Upper lobe of left lung (tissue), 6 donors: ENCODE data around the gene BSN. TPM values are rescaled to one million over a fixed set of nuclear protein-coding genes. Genes with fewer than 3 reads are reported as not detected.

Experiments
- ATAC-seq, 2 donors: fragments of 200-7000 bp; cut with Tn5 transposase; one replicate each; pipeline ENCODE4 v1.9.1; 2022; ENCODE audit warnings: mild to moderate bottlenecking in 2 of 2, moderate library complexity in 2 of 2; ENCODE audit not compliant: low FRiP score in 2 of 2
- DNase-seq, 2 donors: peaks; one replicate each; pipeline ENCODE4 v3.0.0-alpha.2; 2019 to 2020
- H3K27ac ChIP-seq, 4 donors: fragments of 200-600 bp; sonication (generic); one replicate each; pipeline ENCODE4 v1.5.1; 2016 to 2019
- H3K27me3 ChIP-seq, 4 donors: fragments of 200-600 bp; sonication (generic); one replicate each; pipeline ENCODE4 v1.5.1; 2017 to 2019
- H3K36me3 ChIP-seq, 4 donors: fragments of 200-600 bp; sonication (generic); one replicate each; pipeline ENCODE4 v1.5.1; 2016 to 2019
- H3K4me1 ChIP-seq, 4 donors: fragments of 200-600 bp; sonication (generic); one replicate each; pipeline ENCODE4 v1.5.1; 2018 to 2019
- H3K4me3 ChIP-seq, 4 donors: fragments of 200-600 bp; sonication (generic); one replicate each; pipeline ENCODE4 v1.5.1; 2017 to 2019; ENCODE audit warnings: mild to moderate bottlenecking in 2 of 4, moderate library complexity in 1 of 4
- H3K9me3 ChIP-seq, 4 donors: fragments of 200-600 bp; sonication (generic); one replicate each; pipeline ENCODE4 v1.5.1; 2018 to 2019
- CTCF ChIP-seq, 6 experiments: fragments of 450-650 bp in 4 of 6; fragments of 200-600 bp in 2 of 6; sonication (generic) in 2 of 6; IDR thresholded peaks; one replicate each; pipeline ENCODE4 v1.5.1; 2016 to 2019; ENCODE audit warnings: antibody characterized with exemption in 6 of 6
- EP300 ChIP-seq, 4 donors: sonication (generic); formaldehyde crosslinking; IDR thresholded peaks; one replicate each; pipeline ENCODE4 v1.5.1; 2017; ENCODE audit warnings: antibody characterized with exemption in 4 of 4, control low read depth in 2 of 4
- POLR2A ChIP-seq, 4 donors: fragments of 450-650 bp; IDR thresholded peaks; one replicate each; pipeline ENCODE4 v1.5.1; 2016 to 2017; ENCODE audit warnings: antibody characterized with exemption in 4 of 4, mild to moderate bottlenecking in 2 of 4
- POLR2AphosphoS5 ChIP-seq, 2 donors: sonication (generic); formaldehyde crosslinking; IDR thresholded peaks; one replicate each; pipeline ENCODE4 v1.5.1; 2017; ENCODE audit warnings: antibody characterized with exemption in 2 of 2
- WGBS, 2 donors: methylation state at CpG; one replicate each; pipeline ENCODE4 v1.1.5; 2017 to 2018; 5-methylcytosine and 5-hydroxymethylcytosine counted together
- total RNA-seq, 6 donors: library from RNA; depleted of rRNA in 4 of 6; stranded (reverse); fragments of >200 nt in 4 of 6; gene quantifications; one replicate each; pipeline versions ENCODE4 v1.1.0 to v1.2.1, GENCODE V29; 2016 to 2021
- donor health status: DM: no; HTN: no; CAD: no; lungs with moderate emphysema.
- donor health status: DM: no; HTN: yes; CAD: no; lungs with severe emphysema.

Gene BSN
- total RNA-seq, 6 donors from 2014 or later = 0.39 to 1.1 (median 0.72) TPM

- WGBS, 2 donors = 5 to 11% methylated on average over 22 to 31 of the region's 34 CpGs
- TF ChIP-seq POLR2AphosphoS5 (IDR thresholded peaks at IDR 0.05) (no peak), EP300 (IDR thresholded peaks at IDR 0.05) (no peak), CTCF (IDR thresholded peaks at IDR 0.05) (peak in 2 of 6 experiments; percentile 6 to 48), POLR2A (IDR thresholded peaks at IDR 0.05) (peak in 1 of 4 donors; percentile 6)
- H3K4me3 ChIP-seq = peak overlapping the region; percentile 75 to 99 (median 84)
- no peaks in the 10 kb centered on the region for H3K9me3 ChIP-seq
- H3K27me3 ChIP-seq = no peaks in the 10 kb centered on the region
- peaks cover 14 to 26% (median 16%) of the 10 kb centered on the region in 4 donors for H3K4me1 ChIP-seq
- ATAC-seq (peak; percentile 1 to 51), DNase-seq (no peak)
- peak overlapping the region; percentile 90 to 96 (median 94) for H3K27ac ChIP-seq
- peaks cover 12 to 40% (median 32%) of the 10 kb centered on the region in 4 donors for H3K36me3 ChIP-seq
Measured at GRCh38 chr3:49674497-49674983, 120.3 kb downstream of the BSN start.

- H3K9me3 ChIP-seq = no peaks in the 10 kb centered on the region
- H3K36me3 ChIP-seq = peaks cover 20 to 54% (median 43%) of the 10 kb centered on the region in 4 donors
- H3K27me3 ChIP-seq = no peaks in the 10 kb centered on the region
- TF ChIP-seq POLR2AphosphoS5 (IDR thresholded peaks at IDR 0.05) (no peak), POLR2A (IDR thresholded peaks at IDR 0.05) (no peak), EP300 (IDR thresholded peaks at IDR 0.05) (no peak), CTCF (IDR thresholded peaks at IDR 0.05) (no peak)
- peaks cover 14 to 26% (median 16%) of the 10 kb centered on the region in 4 donors for H3K4me1 ChIP-seq
- H3K4me3 ChIP-seq = no peak overlapping the region
- no peak for ATAC-seq
- WGBS, 2 donors = 95 to 96% methylated on average over 7 to 9 of the region's 11 CpGs
- DNase-seq = no peak
- H3K27ac ChIP-seq = no peak overlapping the region
Measured at GRCh38 chr3:49675912-49676311, 121.6 kb downstream of the BSN start.

GRCh38 chr3:49680493-49681231 lies 126.4 kb downstream of the BSN start:
- no peak for TF ChIP-seq CTCF (IDR thresholded peaks at IDR 0.05)
- DNase-seq (no peak), ATAC-seq (no peak)
- Histone ChIP-seq H3K27me3 (no peaks in the 10 kb centered on the region), H3K4me1 (peaks cover 0 to 9% (median 0%) of the 10 kb centered on the region in 4 donors), H3K27ac (no peak overlapping the region), H3K4me3 (no peak overlapping the region), H3K36me3 (peaks cover 29 to 93% (median 77%) of the 10 kb centered on the region in 4 donors), H3K9me3 (no peaks in the 10 kb centered on the region)
- WGBS, 2 donors = 82 to 94% methylated on average over 4 to 6 of the region's 7 CpGs

GRCh38 chr3:49681232-49681522 lies 126.9 kb downstream of the BSN start:
- H3K27me3 ChIP-seq = no peaks in the 10 kb centered on the region
- DNase-seq (no peak), ATAC-seq (no peak)
- peaks cover 0 to 9% (median 1%) of the 10 kb centered on the region in 4 donors for H3K4me1 ChIP-seq
- no peak overlapping the region for H3K4me3 ChIP-seq
- no peak overlapping the region for H3K27ac ChIP-seq
- WGBS, 2 donors = 92% methylated on average over 2 of the region's 2 CpGs; no CpG with 5 or more reads in 1 of the 2 donors
- TF ChIP-seq CTCF (IDR thresholded peaks at IDR 0.05) (no peak), EP300 (IDR thresholded peaks at IDR 0.05) (no peak), POLR2A (IDR thresholded peaks at IDR 0.05) (no peak), POLR2AphosphoS5 (IDR thresholded peaks at IDR 0.05) (no peak)
- peaks cover 29 to 87% (median 74%) of the 10 kb centered on the region in 4 donors for H3K36me3 ChIP-seq
- H3K9me3 ChIP-seq = no peaks in the 10 kb centered on the region

GRCh38 chr3:49681543-49681942 lies 127.3 kb downstream of the BSN start:
- DNase-seq (no peak), ATAC-seq (no peak)
- no peaks in the 10 kb centered on the region for H3K27me3 ChIP-seq
- 83 to 90% methylated on average over 1 to 4 of the region's 4 CpGs for WGBS, 2 donors
- peaks cover 29 to 84% (median 72%) of the 10 kb centered on the region in 4 donors for H3K36me3 ChIP-seq
- H3K9me3 ChIP-seq = no peaks in the 10 kb centered on the region
- no peak overlapping the region for H3K4me3 ChIP-seq
- H3K27ac ChIP-seq = no peak overlapping the region
- peaks cover 0 to 12% (median 5%) of the 10 kb centered on the region in 4 donors for H3K4me1 ChIP-seq
- TF ChIP-seq EP300 (IDR thresholded peaks at IDR 0.05) = no peak
